HL-60 (cell line): Measurements from ENCODE around the gene CATSPERD.

ENCODE experiments used
- DNase-seq, 2 experiments: peaks; one replicate each; pipeline ENCODE4 v3.0.0-alpha.2; 2010 to 2020; ENCODE audit warnings: low read depth in 1 of 2, low spot score in 1 of 2
- H3K27ac ChIP-seq: fragments of 250-450 bp; sonication (Bioruptor Pico); replicated peaks from 2 replicates; pipeline ENCODE4 v1.5.1; 2020; ENCODE audit warnings: mild to moderate bottlenecking, moderate library complexity
- H3K27me3 ChIP-seq: fragments of 250-450 bp; sonication (Bioruptor Pico); 2 replicates; pipeline ENCODE4 v1.5.1; 2021; ENCODE audit warnings: mild to moderate bottlenecking, moderate library complexity; ENCODE audit not compliant: insufficient read depth, poor library complexity, severe bottlenecking
- H3K4me3 ChIP-seq: replicated peaks from 2 replicates; pipeline ENCODE4 v1.5.1; 2011; ENCODE audit warnings: mild to moderate bottlenecking, control low read depth, low read length; ENCODE audit not compliant: insufficient read depth
- CTCF ChIP-seq: IDR thresholded peaks from one replicate; pipeline ENCODE4 v1.5.1; 2011; ENCODE audit warnings: low read length, control low read depth, inconsistent platforms; ENCODE audit not compliant: insufficient read depth
- POLR2AphosphoS5 ChIP-seq: IDR thresholded peaks from 2 replicates; pipeline ENCODE4 v1.6.1; 2012; ENCODE audit warnings: low read depth
- SPI1 ChIP-seq: IDR thresholded peaks from 2 replicates; pipeline ENCODE4 v1.6.1; 2012; ENCODE audit warnings: low read depth, mild to moderate bottlenecking, borderline replicate concordance
- TF ChIP-seq, protein P1 (sequence below): IDR thresholded peaks from 2 replicates; pipeline ENCODE4 v1.6.1; 2012; ENCODE audit warnings: low read depth; ENCODE audit not compliant: insufficient replicate concordance

CATSPERD gene

DNA sequence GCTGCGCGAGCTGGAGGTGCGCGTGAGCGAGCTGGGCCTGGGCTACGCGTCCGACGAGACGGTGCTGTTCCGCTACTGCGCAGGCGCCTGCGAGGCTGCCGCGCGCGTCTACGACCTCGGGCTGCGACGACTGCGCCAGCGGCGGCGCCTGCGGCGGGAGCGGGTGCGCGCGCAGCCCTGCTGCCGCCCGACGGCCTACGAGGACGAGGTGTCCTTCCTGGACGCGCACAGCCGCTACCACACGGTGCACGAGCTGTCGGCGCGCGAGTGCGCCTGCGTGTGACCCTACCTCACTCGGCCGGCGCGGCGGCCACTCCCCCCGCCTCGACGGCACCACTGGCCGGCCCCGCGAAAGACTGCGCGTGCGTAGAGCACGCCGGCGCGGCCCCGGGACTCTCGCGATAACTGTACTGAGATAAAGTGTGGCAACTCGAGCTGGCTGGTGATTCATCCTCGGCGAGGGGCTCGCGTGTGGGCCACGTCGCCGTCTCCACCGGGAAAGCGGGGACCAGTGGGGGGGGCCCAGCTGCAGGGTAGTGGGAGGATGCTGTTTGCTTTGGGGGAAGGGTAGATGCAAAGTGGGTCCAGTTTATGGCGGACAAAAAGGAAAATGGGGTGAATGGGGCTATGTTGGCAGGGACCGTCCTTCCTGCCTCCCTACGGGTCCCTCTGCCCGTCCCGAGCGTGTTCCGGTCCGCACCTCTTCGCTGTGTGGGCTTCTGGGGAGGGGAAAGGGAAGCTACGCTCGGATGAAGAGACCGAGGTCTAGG lies 107.6 kb downstream of the CATSPERD start:
- Histone ChIP-seq H3K27ac (peak overlapping the region; percentile 55), H3K27me3 (no peaks in the 10 kb centered on the region), H3K4me3 (peak overlapping the region; percentile 56)
- TF ChIP-seq CTCF = no peak
- TF ChIP-seq POLR2AphosphoS5 = peak; percentile 98
- TF ChIP-seq, protein P1, sequence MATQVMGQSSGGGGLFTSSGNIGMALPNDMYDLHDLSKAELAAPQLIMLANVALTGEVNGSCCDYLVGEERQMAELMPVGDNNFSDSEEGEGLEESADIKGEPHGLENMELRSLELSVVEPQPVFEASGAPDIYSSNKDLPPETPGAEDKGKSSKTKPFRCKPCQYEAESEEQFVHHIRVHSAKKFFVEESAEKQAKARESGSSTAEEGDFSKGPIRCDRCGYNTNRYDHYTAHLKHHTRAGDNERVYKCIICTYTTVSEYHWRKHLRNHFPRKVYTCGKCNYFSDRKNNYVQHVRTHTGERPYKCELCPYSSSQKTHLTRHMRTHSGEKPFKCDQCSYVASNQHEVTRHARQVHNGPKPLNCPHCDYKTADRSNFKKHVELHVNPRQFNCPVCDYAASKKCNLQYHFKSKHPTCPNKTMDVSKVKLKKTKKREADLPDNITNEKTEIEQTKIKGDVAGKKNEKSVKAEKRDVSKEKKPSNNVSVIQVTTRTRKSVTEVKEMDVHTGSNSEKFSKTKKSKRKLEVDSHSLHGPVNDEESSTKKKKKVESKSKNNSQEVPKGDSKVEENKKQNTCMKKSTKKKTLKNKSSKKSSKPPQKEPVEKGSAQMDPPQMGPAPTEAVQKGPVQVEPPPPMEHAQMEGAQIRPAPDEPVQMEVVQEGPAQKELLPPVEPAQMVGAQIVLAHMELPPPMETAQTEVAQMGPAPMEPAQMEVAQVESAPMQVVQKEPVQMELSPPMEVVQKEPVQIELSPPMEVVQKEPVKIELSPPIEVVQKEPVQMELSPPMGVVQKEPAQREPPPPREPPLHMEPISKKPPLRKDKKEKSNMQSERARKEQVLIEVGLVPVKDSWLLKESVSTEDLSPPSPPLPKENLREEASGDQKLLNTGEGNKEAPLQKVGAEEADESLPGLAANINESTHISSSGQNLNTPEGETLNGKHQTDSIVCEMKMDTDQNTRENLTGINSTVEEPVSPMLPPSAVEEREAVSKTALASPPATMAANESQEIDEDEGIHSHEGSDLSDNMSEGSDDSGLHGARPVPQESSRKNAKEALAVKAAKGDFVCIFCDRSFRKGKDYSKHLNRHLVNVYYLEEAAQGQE = peak; percentile 28
- no peak for TF ChIP-seq SPI1
- peak; percentile 90 to 91 for DNase-seq
